Activated naive CD4-positive, alpha-beta T cell treated with anti-CD3 and anti-CD28 coated beads, Interleukin-2, amount 50 U/mL, for 16 hours (primary cell): ENCODE data around the gene VSTM4.

Source experiments
- DNase-seq: peaks from one replicate; pipeline ENCODE4 v3.0.0-alpha.2; 2020

The VSTM4 gene

GRCh38 chr10:49000437-49001398 is 114.6 kb downstream of the VSTM4 start:
- DNase-seq = no peak

GRCh38 chr10:48999346-48999745 is 116.0 kb downstream of the VSTM4 start:
- no peak for DNase-seq

- DNase-seq = no peak
Measured at GRCh38 chr10:48996329-48996728, 119.0 kb downstream of the VSTM4 start.

- no peak for DNase-seq
Measured at GRCh38 chr10:48993627-48994026, 121.7 kb downstream of the VSTM4 start.

GRCh38 chr10:48990226-48990625 is 125.1 kb downstream of the VSTM4 start:
- no peak for DNase-seq

GRCh38 chr10:48985621-48986158 is 129.6 kb downstream of the VSTM4 start:
- no peak for DNase-seq

GRCh38 chr10:48983648-48984351 is 131.5 kb downstream of the VSTM4 start:
- DNase-seq = no peak

- no peak for DNase-seq
Measured at GRCh38 chr10:48982584-48982983, 132.7 kb downstream of the VSTM4 start.

- no peak for DNase-seq
Measured at GRCh38 chr10:48981310-48981907, 133.9 kb downstream of the VSTM4 start.

- DNase-seq = no peak
Measured at GRCh38 chr10:48978318-48978717, 137.0 kb downstream of the VSTM4 start.

- DNase-seq = no peak
Measured at GRCh38 chr10:48976196-48976595, 139.1 kb downstream of the VSTM4 start.

- DNase-seq = no peak
Measured at GRCh38 chr10:48974510-48975156, 140.7 kb downstream of the VSTM4 start.

GRCh38 chr10:48973065-48973464 is 142.3 kb downstream of the VSTM4 start:
- DNase-seq = no peak

GRCh38 chr10:48970654-48971053 is 144.7 kb downstream of the VSTM4 start:
- no peak for DNase-seq

GRCh38 chr10:48970046-48970445 is 145.3 kb downstream of the VSTM4 start:
- DNase-seq = no peak

- no peak for DNase-seq
Measured at GRCh38 chr10:48968036-48968435, 147.3 kb downstream of the VSTM4 start.

GRCh38 chr10:48965460-48965859 is 149.9 kb downstream of the VSTM4 start:
- DNase-seq = no peak
